ENCODE measurements around the gene NEUROG1. TPM values are rescaled to one million over a fixed set of nuclear protein-coding genes. Genes with fewer than 3 reads are reported as not detected.

NEUROG1 gene
- total and polyA plus RNA-seq, 4 donors, result not detected

DNA sequence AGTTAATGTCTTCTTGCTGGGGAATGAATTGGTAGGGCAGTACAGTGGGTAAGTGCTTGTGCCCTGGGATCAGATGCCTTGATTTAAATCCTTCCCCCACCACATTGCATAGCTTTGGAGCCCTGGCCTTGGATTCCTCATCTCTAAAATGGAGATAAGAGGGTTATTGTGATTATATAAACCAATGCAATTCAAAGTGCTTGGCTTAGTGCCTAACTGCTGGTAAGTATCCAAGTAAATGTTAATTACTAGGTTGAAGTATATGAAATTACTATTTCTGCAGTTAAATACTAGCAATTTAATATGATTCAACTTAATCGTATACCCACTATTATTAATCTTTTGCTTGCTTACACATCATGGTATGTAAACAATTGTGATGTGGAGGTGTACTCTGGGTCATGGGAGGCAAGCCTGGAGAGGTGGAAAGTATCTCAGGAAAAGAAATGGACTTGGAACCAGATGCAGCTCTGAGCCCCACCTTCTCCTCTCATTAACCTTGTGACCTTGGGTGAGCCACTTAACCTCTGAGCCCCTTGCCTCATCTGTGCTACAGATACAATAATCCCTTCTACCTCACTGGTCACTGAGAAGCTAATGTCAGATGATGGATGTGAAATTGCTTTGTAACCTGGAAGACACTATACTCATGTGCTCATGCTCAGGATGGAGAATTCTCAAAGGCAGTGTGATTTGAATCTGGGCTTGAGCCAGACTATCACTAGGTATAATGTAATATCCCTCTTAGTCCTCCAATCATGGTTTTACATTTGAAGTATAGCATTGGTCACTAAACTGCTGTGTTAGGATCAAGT is 23.8 kb downstream of the NEUROG1 start:
- 76 to 82% methylated on average over 1 of the region's 1 CpG for WGBS, 2 donors
- Histone ChIP-seq H3K27ac (ENCODE audit: low read depth in 1 of 2, low read length in 2 of 2) (no peak overlapping the region), H3K4me1 (ENCODE audit: control insufficient read depth in 1 of 2, insufficient read depth in 2 of 2, low read length in 2 of 2) (no peaks in the 10 kb centered on the region), H3K9me3 (ENCODE audit: control insufficient read depth, low read length) (peaks cover 1% of the 10 kb centered on the region), H3K27me3 (ENCODE audit: control insufficient read depth in 1 of 2, insufficient read depth in 2 of 2, low read length in 1 of 2) (no peaks in the 10 kb centered on the region), H3K36me3 (ENCODE audit: control insufficient read depth in 1 of 2, insufficient read depth in 2 of 2, low read length in 1 of 2) (no peaks in the 10 kb centered on the region), H3K4me3 (ENCODE audit: low read length in 2 of 2) (no peak overlapping the region)
- no peak for DNase-seq
- ATAC-seq (ENCODE audit: low FRiP score), result no peak
- intact Hi-C loops (cut with DNase I), result no loop called here

- DNase-seq (no peak), ATAC-seq (ENCODE audit: low FRiP score) (no peak)
- Histone ChIP-seq H3K4me1 (ENCODE audit: control insufficient read depth in 1 of 2, insufficient read depth in 2 of 2, low read length in 2 of 2) (no peaks in the 10 kb centered on the region), H3K9me3 (ENCODE audit: control insufficient read depth, low read length) (peaks cover 1% of the 10 kb centered on the region), H3K36me3 (ENCODE audit: control insufficient read depth in 1 of 2, insufficient read depth in 2 of 2, low read length in 1 of 2) (no peaks in the 10 kb centered on the region), H3K27me3 (ENCODE audit: control insufficient read depth in 1 of 2, insufficient read depth in 2 of 2, low read length in 1 of 2) (no peaks in the 10 kb centered on the region), H3K4me3 (ENCODE audit: low read length in 2 of 2) (no peak overlapping the region), H3K27ac (ENCODE audit: low read depth in 1 of 2, low read length in 2 of 2) (no peak overlapping the region)
- intact Hi-C loops (cut with DNase I), result no loop called here
- 72 to 76% methylated on average over 6 of the region's 6 CpGs for WGBS, 2 donors
Measured at GRCh38 chr5:135509995-135510394, 25.8 kb downstream of the NEUROG1 start.

GRCh38 chr5:135508496-135509005 is 27.2 kb downstream of the NEUROG1 start:
- Histone ChIP-seq H3K4me3 (ENCODE audit: low read length in 2 of 2) (no peak overlapping the region), H3K4me1 (ENCODE audit: control insufficient read depth in 1 of 2, insufficient read depth in 2 of 2, low read length in 2 of 2) (no peaks in the 10 kb centered on the region), H3K36me3 (ENCODE audit: control insufficient read depth in 1 of 2, insufficient read depth in 2 of 2, low read length in 1 of 2) (no peaks in the 10 kb centered on the region), H3K27me3 (ENCODE audit: control insufficient read depth in 1 of 2, insufficient read depth in 2 of 2, low read length in 1 of 2) (no peaks in the 10 kb centered on the region), H3K27ac (ENCODE audit: low read depth in 1 of 2, low read length in 2 of 2) (no peak overlapping the region), H3K9me3 (ENCODE audit: control insufficient read depth, low read length) (no peaks in the 10 kb centered on the region)
- 5 to 10% methylated on average over 16 of the region's 16 CpGs for WGBS, 2 donors
- no peak for DNase-seq
- ATAC-seq (ENCODE audit: low FRiP score), result no peak
- intact Hi-C loops (cut with DNase I), result no loop called here

- intact Hi-C loops (cut with DNase I), result no loop called here
- Histone ChIP-seq H3K27ac (ENCODE audit: low read depth in 1 of 2, low read length in 2 of 2) (no peak overlapping the region), H3K27me3 (ENCODE audit: control insufficient read depth in 1 of 2, insufficient read depth in 2 of 2, low read length in 1 of 2) (no peaks in the 10 kb centered on the region), H3K36me3 (ENCODE audit: control insufficient read depth in 1 of 2, insufficient read depth in 2 of 2, low read length in 1 of 2) (no peaks in the 10 kb centered on the region), H3K4me3 (ENCODE audit: low read length in 2 of 2) (no peak overlapping the region), H3K4me1 (ENCODE audit: control insufficient read depth in 1 of 2, insufficient read depth in 2 of 2, low read length in 2 of 2) (no peaks in the 10 kb centered on the region), H3K9me3 (ENCODE audit: control insufficient read depth, low read length) (no peaks in the 10 kb centered on the region)
- no peak for ATAC-seq (ENCODE audit: low FRiP score)
- DNase-seq, result no peak
- 4 to 6% methylated on average over 2 of the region's 2 CpGs for WGBS, 2 donors
Measured at GRCh38 chr5:135505973-135506372, 29.8 kb downstream of the NEUROG1 start.

DNA sequence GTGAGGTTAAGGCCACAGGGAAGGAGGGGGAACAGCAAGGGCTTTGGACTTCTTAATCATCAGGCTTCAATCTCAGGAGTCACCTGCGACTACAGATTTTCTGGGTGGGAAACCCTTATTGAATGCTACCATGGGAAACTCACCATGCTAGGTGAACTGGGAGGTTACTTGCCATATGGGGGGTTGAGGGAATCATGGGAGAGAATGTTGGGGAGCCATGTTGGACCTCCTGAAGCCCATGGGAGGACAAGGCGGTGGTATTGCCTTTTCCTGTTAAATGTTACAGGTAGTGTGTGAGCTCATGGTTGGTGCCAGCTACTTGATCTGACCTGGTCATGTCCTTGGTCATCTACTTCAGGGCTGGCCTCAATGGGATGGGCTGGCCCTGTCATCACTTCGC is 31.4 kb downstream of the NEUROG1 start:
- H3K4me1 ChIP-seq (ENCODE audit: control insufficient read depth in 1 of 2, insufficient read depth in 2 of 2, low read length in 2 of 2), result no peaks in the 10 kb centered on the region
- DNase-seq (no peak), ATAC-seq (ENCODE audit: low FRiP score) (no peak)
- no peaks in the 10 kb centered on the region for H3K27me3 ChIP-seq (ENCODE audit: control insufficient read depth in 1 of 2, insufficient read depth in 2 of 2, low read length in 1 of 2)
- H3K27ac ChIP-seq (ENCODE audit: low read depth in 1 of 2, low read length in 2 of 2), result no peak overlapping the region
- intact Hi-C loops (cut with DNase I), result no loop called here
- WGBS, 2 donors, result 93 to 95% methylated on average over 3 of the region's 3 CpGs
- H3K36me3 ChIP-seq (ENCODE audit: control insufficient read depth in 1 of 2, insufficient read depth in 2 of 2, low read length in 1 of 2), result no peaks in the 10 kb centered on the region
- no peaks in the 10 kb centered on the region for H3K9me3 ChIP-seq (ENCODE audit: control insufficient read depth, low read length)
- H3K4me3 ChIP-seq (ENCODE audit: low read length in 2 of 2), result no peak overlapping the region

- H3K27me3 ChIP-seq (ENCODE audit: control insufficient read depth in 1 of 2, insufficient read depth in 2 of 2, low read length in 1 of 2), result no peaks in the 10 kb centered on the region
- no peaks in the 10 kb centered on the region for H3K9me3 ChIP-seq (ENCODE audit: control insufficient read depth, low read length)
- WGBS, 2 donors, result 71 to 77% methylated on average over 4 of the region's 4 CpGs
- no peak for DNase-seq
- ATAC-seq (ENCODE audit: low FRiP score), result no peak
- no peak overlapping the region for H3K27ac ChIP-seq (ENCODE audit: low read depth in 1 of 2, low read length in 2 of 2)
- H3K36me3 ChIP-seq (ENCODE audit: control insufficient read depth in 1 of 2, insufficient read depth in 2 of 2, low read length in 1 of 2), result no peaks in the 10 kb centered on the region
- no peaks in the 10 kb centered on the region for H3K4me1 ChIP-seq (ENCODE audit: control insufficient read depth in 1 of 2, insufficient read depth in 2 of 2, low read length in 2 of 2)
- no peak overlapping the region for H3K4me3 ChIP-seq (ENCODE audit: low read length in 2 of 2)
- intact Hi-C loops (cut with DNase I), result no loop called here
Measured at GRCh38 chr5:135503871-135504270, 31.9 kb downstream of the NEUROG1 start.

GRCh38 chr5:135502836-135503520 is 32.8 kb downstream of the NEUROG1 start:
- 83% methylated on average over 8 of the region's 8 CpGs for WGBS, 2 donors
- Histone ChIP-seq H3K9me3 (ENCODE audit: control insufficient read depth, low read length) (no peaks in the 10 kb centered on the region), H3K36me3 (ENCODE audit: control insufficient read depth in 1 of 2, insufficient read depth in 2 of 2, low read length in 1 of 2) (no peaks in the 10 kb centered on the region), H3K27ac (ENCODE audit: low read depth in 1 of 2, low read length in 2 of 2) (no peak overlapping the region), H3K27me3 (ENCODE audit: control insufficient read depth in 1 of 2, insufficient read depth in 2 of 2, low read length in 1 of 2) (no peaks in the 10 kb centered on the region), H3K4me1 (ENCODE audit: control insufficient read depth in 1 of 2, insufficient read depth in 2 of 2, low read length in 2 of 2) (no peaks in the 10 kb centered on the region), H3K4me3 (ENCODE audit: low read length in 2 of 2) (no peak overlapping the region)
- intact Hi-C loops (cut with DNase I), result no loop called here
- DNase-seq (no peak), ATAC-seq (ENCODE audit: low FRiP score) (no peak)

DNA sequence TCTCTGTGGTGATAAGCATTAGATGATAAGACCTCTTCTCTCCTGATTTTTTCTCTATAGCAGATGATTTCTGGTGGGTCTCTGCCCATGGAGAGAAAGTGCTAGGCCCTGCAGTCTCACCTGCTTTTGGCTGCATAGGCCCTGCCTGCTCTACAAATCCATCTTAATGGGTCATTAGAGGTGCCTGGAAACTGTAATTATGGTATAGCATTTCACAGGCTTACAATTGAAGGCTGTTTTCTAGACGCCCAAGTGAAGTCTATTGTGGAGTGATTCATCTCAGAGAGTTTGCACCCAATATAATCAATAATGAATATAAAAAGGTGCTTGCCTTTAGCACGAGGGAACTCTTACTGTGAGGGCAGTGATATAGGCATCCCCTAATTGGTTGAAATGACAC is 33.8 kb downstream of the NEUROG1 start:
- Histone ChIP-seq H3K9me3 (ENCODE audit: control insufficient read depth, low read length) (no peaks in the 10 kb centered on the region), H3K27me3 (ENCODE audit: control insufficient read depth in 1 of 2, insufficient read depth in 2 of 2, low read length in 1 of 2) (no peaks in the 10 kb centered on the region), H3K36me3 (ENCODE audit: control insufficient read depth in 1 of 2, insufficient read depth in 2 of 2, low read length in 1 of 2) (no peaks in the 10 kb centered on the region), H3K4me1 (ENCODE audit: control insufficient read depth in 1 of 2, insufficient read depth in 2 of 2, low read length in 2 of 2) (no peaks in the 10 kb centered on the region), H3K4me3 (ENCODE audit: low read length in 2 of 2) (no peak overlapping the region), H3K27ac (ENCODE audit: low read depth in 1 of 2, low read length in 2 of 2) (no peak overlapping the region)
- intact Hi-C loops (cut with DNase I), result no loop called here
- no peak for DNase-seq
- no peak for ATAC-seq (ENCODE audit: low FRiP score)
- WGBS, 2 donors, result 70 to 79% methylated on average over 2 of the region's 2 CpGs

GRCh38 chr5:135498637-135498995 is 37.1 kb downstream of the NEUROG1 start:
- no peak overlapping the region for H3K27ac ChIP-seq (ENCODE audit: low read depth in 1 of 2, low read length in 2 of 2)
- H3K9me3 ChIP-seq (ENCODE audit: control insufficient read depth, low read length), result no peaks in the 10 kb centered on the region
- no peaks in the 10 kb centered on the region for H3K27me3 ChIP-seq (ENCODE audit: control insufficient read depth in 1 of 2, insufficient read depth in 2 of 2, low read length in 1 of 2)
- intact Hi-C loops (cut with DNase I), result no loop called here
- DNase-seq, result no peak
- H3K4me3 ChIP-seq (ENCODE audit: low read length in 2 of 2), result no peak overlapping the region
- no peaks in the 10 kb centered on the region for H3K4me1 ChIP-seq (ENCODE audit: control insufficient read depth in 1 of 2, insufficient read depth in 2 of 2, low read length in 2 of 2)
- WGBS, 2 donors, result 71 to 82% methylated on average over 2 of the region's 2 CpGs
- no peak for ATAC-seq (ENCODE audit: low FRiP score)
- no peaks in the 10 kb centered on the region for H3K36me3 ChIP-seq (ENCODE audit: control insufficient read depth in 1 of 2, insufficient read depth in 2 of 2, low read length in 1 of 2)

All from aorta (tissue), 5 donors.